Fibroblast of skin of back (primary cell): Measurements from ENCODE around the gene CDH4.

Experiments
- DNase-seq: peaks from one replicate; pipeline ENCODE4 v3.0.0-alpha.2; 2013

Gene CDH4

GRCh38 chr20:61760731-61761130, 508.7 kb downstream of the CDH4 start:
- no peak for DNase-seq

GRCh38 chr20:61761453-61762166, 509.5 kb downstream of the CDH4 start:
- DNase-seq, result no peak

GRCh38 chr20:61762167-61762710, 510.2 kb downstream of the CDH4 start:
- no peak for DNase-seq

- DNase-seq, result no peak
These were observed 511.1 kb downstream of the CDH4 start for GRCh38 chr20:61762886-61763739.

- no peak for DNase-seq
These were observed 511.8 kb downstream of the CDH4 start for GRCh38 chr20:61763740-61764400.

- no peak for DNase-seq
These were observed 512.5 kb downstream of the CDH4 start for GRCh38 chr20:61764471-61765025.

- no peak for DNase-seq
These were observed 513.2 kb downstream of the CDH4 start for GRCh38 chr20:61765081-61765870.

GRCh38 chr20:61765871-61766654, 514.0 kb downstream of the CDH4 start:
- DNase-seq, result no peak

GRCh38 chr20:61766921-61767610, 515.0 kb downstream of the CDH4 start:
- DNase-seq, result no peak

- no peak for DNase-seq
These were observed 515.9 kb downstream of the CDH4 start for GRCh38 chr20:61767761-61768494.

- DNase-seq, result no peak
These were observed 516.7 kb downstream of the CDH4 start for GRCh38 chr20:61768571-61769285.

GRCh38 chr20:61769286-61769832, 517.3 kb downstream of the CDH4 start:
- DNase-seq, result no peak

GRCh38 chr20:61770113-61770585, 518.1 kb downstream of the CDH4 start:
- DNase-seq, result no peak

GRCh38 chr20:61771805-61772350, 519.8 kb downstream of the CDH4 start:
- DNase-seq, result no peak

- no peak for DNase-seq
These were observed 521.0 kb downstream of the CDH4 start for GRCh38 chr20:61772828-61773631.

GRCh38 chr20:61773926-61774587, 522.0 kb downstream of the CDH4 start:
- DNase-seq, result no peak

- no peak for DNase-seq
These were observed 523.4 kb downstream of the CDH4 start for GRCh38 chr20:61775423-61775822.
